GM12878 (cell line): ENCODE results near the gene SIGMAR1. TPM values are rescaled to one million over a fixed set of nuclear protein-coding genes. Genes with fewer than 3 reads are reported as not detected.

Experiments
- ATAC-seq: fragments of 200-7000 bp; cut with Tn5 transposase; 3 replicates; pipeline ENCODE4 v1.9.1; 2020; ENCODE audit warnings: mild to moderate bottlenecking, moderate library complexity
- BruUV-seq: library from RNA; stranded (reverse); fragments of 400-500 nt; replicated peaks from 2 replicates; lab custom pipeline; 2021; lab: Mats Ljungman, UMichigan
- CTCF ChIA-PET: fragments of 300-600 bp; sonication (Branson Sonifier 250); formaldehyde crosslinking; extraction: SDS; loops from one replicate; lab custom pipeline; 2021; ENCODE audit warnings: inconsistent platforms; lab: Yijun Ruan, JAX
- POLR2A ChIA-PET: fragments of 350-600 bp; formaldehyde crosslinking; extraction: SDS; loops from one replicate; lab custom pipeline; 2021; ENCODE audit warnings: inconsistent platforms; lab: Charles Lee
- RAD21 ChIA-PET: fragments of 300-600 bp; sonication (Branson Sonifier 250); formaldehyde crosslinking; loops from one replicate; lab custom pipeline; 2023; ENCODE audit warnings: antibody characterized with exemption; ENCODE audit not compliant: unreplicated experiment; lab: Charles Lee
- SMC1A ChIA-PET: fragments of 300-600 bp; sonication (Branson Sonifier 250); formaldehyde crosslinking; loops from one replicate; lab custom pipeline; 2023; ENCODE audit not compliant: unreplicated experiment, uncharacterized antibody; lab: Charles Lee
- DNase-seq: peaks from one replicate; pipeline ENCODE4 v3.0.0-alpha.2; 2011; ENCODE audit warnings: low read depth, low spot score
- FAIRE-seq: peaks from 3 replicates; lab custom pipeline; 2011; peaks lifted over from hg19 to GRCh38; lab: Jason Lieb, UNC
- H2AFZ ChIP-seq: 2 replicates; pipeline ENCODE4 v1.6.0; 2011; ENCODE audit warnings: low read depth, low read length, control low read depth; ENCODE audit not compliant: control insufficient read depth
- H3K27ac ChIP-seq: 2 replicates; pipeline ENCODE4 v1.5.1; 2011; ENCODE audit warnings: control low read depth; ENCODE audit not compliant: control insufficient read depth, insufficient read depth
- H3K27me3 ChIP-seq, 2 experiments: replicated peaks in 1 of 2; 2 replicates each; pipeline versions ENCODE4 v1.6.0 to v1.6.1; 2011; ENCODE audit warnings: low read length in 1 of 2; ENCODE audit not compliant: control insufficient read depth in 2 of 2, insufficient read depth in 2 of 2
- H3K36me3 ChIP-seq, 2 experiments: 2 replicates each; pipeline ENCODE4 v1.5.1; 2011; ENCODE audit warnings: low read length in 1 of 2; ENCODE audit not compliant: control insufficient read depth in 2 of 2, insufficient read depth in 2 of 2
- H3K4me1 ChIP-seq: 2 replicates; pipeline ENCODE4 v1.6.1; 2011; ENCODE audit warnings: mild to moderate bottlenecking, low read length, moderate library complexity, mixed read lengths; ENCODE audit not compliant: control insufficient read depth, insufficient read depth
- H3K4me2 ChIP-seq: 2 replicates; pipeline ENCODE4 v1.6.0; 2011; ENCODE audit warnings: control low read depth; ENCODE audit not compliant: control insufficient read depth, insufficient read depth
- H3K4me3 ChIP-seq: fragments of 200-600 bp; sonication (generic); 2 replicates; pipeline ENCODE4 v1.5.1; 2016
- H3K79me2 ChIP-seq: 2 replicates; pipeline ENCODE4 v1.6.0; 2011; ENCODE audit warnings: low read length; ENCODE audit not compliant: control insufficient read depth, insufficient read depth
- H3K9ac ChIP-seq: 2 replicates; pipeline ENCODE4 v1.8.0; 2011; ENCODE audit warnings: low read length, control low read depth, mixed read lengths; ENCODE audit not compliant: control insufficient read depth, insufficient read depth
- H3K9me3 ChIP-seq: replicated peaks from 3 replicates; pipeline ENCODE4 v1.5.1; 2011; ENCODE audit warnings: mild to moderate bottlenecking, low read length; ENCODE audit not compliant: control insufficient read depth, insufficient read depth
- H4K20me1 ChIP-seq: 2 replicates; pipeline ENCODE4 v1.6.0; 2011; ENCODE audit not compliant: control insufficient read depth, insufficient read depth
- BCL11A ChIP-seq: IDR thresholded peaks from 2 replicates; pipeline ENCODE4 v1.6.1; 2011; ENCODE audit warnings: low read depth, low read length
- CBX5 ChIP-seq: sonication (generic); IDR thresholded peaks from 2 replicates; pipeline ENCODE4 v1.6.1; 2016; ENCODE audit warnings: low read depth, moderate library complexity, mild to moderate bottlenecking, inconsistent platforms
- CHD2 ChIP-seq: IDR thresholded peaks from 2 replicates; pipeline ENCODE4 v1.6.1; 2011; ENCODE audit warnings: low read depth, low read length, improper control_type of control experiment, borderline replicate concordance
- CTCF ChIP-seq, 3 experiments: IDR thresholded peaks in 2 of 3; conservative IDR thresholded peaks in 1 of 3; 2 replicates each; pipeline ENCODE4 v1.5.1; 2011; ENCODE audit warnings: low read depth in 3 of 3, low read length in 3 of 3, mild to moderate bottlenecking in 3 of 3, control low read depth in 2 of 3, moderate library complexity in 2 of 3, inconsistent platforms in 1 of 3, mixed read lengths in 1 of 3; ENCODE audit not compliant: control insufficient read depth in 2 of 3, insufficient read depth in 1 of 3; ENCODE audit errors: extremely low read depth in 1 of 3
- FOXK2 ChIP-seq: fragments of 450-650 bp; IDR thresholded peaks from 2 replicates; pipeline ENCODE4 v1.6.1; 2017; ENCODE audit warnings: mild to moderate bottlenecking, moderate library complexity
- GABPA ChIP-seq: IDR thresholded peaks from 2 replicates; pipeline ENCODE4 v1.6.1; 2014; ENCODE audit warnings: antibody characterized with exemption, low read depth, mild to moderate bottlenecking, inconsistent platforms
- HDAC6 ChIP-seq: fragments of 200-600 bp; sonication (generic); IDR thresholded peaks from one replicate; pipeline ENCODE4 v1.8.0; 2017; ENCODE audit warnings: antibody characterized with exemption; ENCODE audit not compliant: unreplicated experiment
- JUND ChIP-seq: IDR thresholded peaks from 2 replicates; pipeline ENCODE4 v1.6.1; 2012; ENCODE audit warnings: low read depth, mild to moderate bottlenecking, low read length, improper control_type of control experiment, moderate library complexity
- MTA2 ChIP-seq: fragments of 450-650 bp; IDR thresholded peaks from 2 replicates; pipeline ENCODE4 v1.6.1; 2016; ENCODE audit warnings: low read depth, mild to moderate bottlenecking, moderate library complexity
- NBN ChIP-seq: fragments of 450-650 bp; IDR thresholded peaks from 2 replicates; pipeline ENCODE4 v1.6.1; 2016
- NFXL1 ChIP-seq: fragments of 450-650 bp; IDR thresholded peaks from 2 replicates; pipeline ENCODE4 v1.6.1; 2017; ENCODE audit warnings: antibody characterized with exemption, mild to moderate bottlenecking, borderline replicate concordance
- NFYA ChIP-seq: IDR thresholded peaks from 2 replicates; pipeline ENCODE4 v1.6.1; 2011; ENCODE audit warnings: low read depth, mild to moderate bottlenecking, low read length, improper control_type of control experiment, borderline replicate concordance
- NR2C1 ChIP-seq: fragments of 450-650 bp; IDR thresholded peaks from 2 replicates; pipeline ENCODE4 v1.6.1; 2017; ENCODE audit warnings: antibody characterized with exemption, mild to moderate bottlenecking, moderate library complexity
- NR2F1 ChIP-seq: fragments of 450-650 bp; conservative IDR thresholded peaks from 2 replicates; pipeline ENCODE4 v1.6.1; 2017; ENCODE audit warnings: mild to moderate bottlenecking
- NRF1 ChIP-seq: conservative IDR thresholded peaks from 2 replicates; pipeline ENCODE4 v1.6.1; 2011; ENCODE audit warnings: mild to moderate bottlenecking, low read depth, low read length, improper control_type of control experiment
- PAX5 ChIP-seq: IDR thresholded peaks from 2 replicates; pipeline ENCODE4 v1.6.1; 2011; ENCODE audit warnings: low read depth, low read length, borderline replicate concordance
- RAD51 ChIP-seq: fragments of 450-650 bp; IDR thresholded peaks from 2 replicates; pipeline ENCODE4 v1.6.1; 2016; ENCODE audit warnings: moderate library complexity, mild to moderate bottlenecking, inconsistent platforms
- SMAD5 ChIP-seq: IDR thresholded peaks from 2 replicates; pipeline ENCODE4 v1.6.1; 2016; ENCODE audit warnings: antibody characterized with exemption, low read depth
- STAT1 ChIP-seq: fragments of 450-650 bp; conservative IDR thresholded peaks from 2 replicates; pipeline ENCODE4 v1.6.1; 2014; ENCODE audit warnings: antibody characterized with exemption, mild to moderate bottlenecking
- TARDBP ChIP-seq: IDR thresholded peaks from 2 replicates; pipeline ENCODE4 v1.6.1; 2016; ENCODE audit warnings: borderline replicate concordance
- ZNF207 ChIP-seq: fragments of 450-650 bp; IDR thresholded peaks from 2 replicates; pipeline ENCODE4 v1.6.1; 2014; ENCODE audit warnings: antibody characterized with exemption, mild to moderate bottlenecking, borderline replicate concordance
- ZNF274 ChIP-seq: IDR thresholded peaks from one replicate; pipeline ENCODE4 v1.8.0; 2011; ENCODE audit not compliant: insufficient read length, insufficient read depth
- ZNF384 ChIP-seq: IDR thresholded peaks from 2 replicates; pipeline ENCODE4 v1.6.1; 2012; ENCODE audit warnings: low read depth, mild to moderate bottlenecking, low read length, improper control_type of control experiment, borderline replicate concordance
- ZNF622 ChIP-seq: fragments of 450-650 bp; IDR thresholded peaks from 2 replicates; pipeline ENCODE4 v1.6.1; 2017; ENCODE audit warnings: mild to moderate bottlenecking, inconsistent platforms
- WGBS: methylation state at CpG from one replicate; pipeline ENCODE4 v1.1.6; 2016; ENCODE audit warnings: low lambda C conversion rate; ENCODE audit not compliant: insufficient replicate concordance, insufficient coverage; ENCODE audit errors: missing lambda C conversion rate; 5-methylcytosine and 5-hydroxymethylcytosine counted together
- in situ Hi-C: fragments of 300-500 bp; cut with MboI; formaldehyde crosslinking; loops from 9 replicates; pipeline ENCODE4 v1.14.3; 2018; ENCODE audit warnings: mixed read lengths
- intact Hi-C: fragments of 100-400 bp; cut with micrococcal nuclease; formaldehyde crosslinking; loops from one replicate; pipeline ENCODE4 v1.14.2; 2022; ENCODE audit not compliant: unreplicated experiment
- polyA plus RNA-seq, 11 experiments: library from polyadenylated mRNA; depleted of rRNA in 4 of 11; unstranded in 6 of 11; stranded (reverse) in 5 of 11; fragments of >200 nt; fragmentation: Nextera tagmentation in 4 of 11; fragmentation: Illumina TruSeq in 1 of 11; extraction: Ambion mirVana in 4 of 11; extraction: Trizol in 1 of 11; gene quantifications; 1 replicate in 1 of 11; 2 replicates in 10 of 11; pipeline versions ENCODE4 v1.2.1 to v1.2.3, GENCODE V29; 2011 to 2016; ENCODE audit warnings: inconsistent platforms in 2 of 11, missing spikeins in 2 of 11, low read depth in 1 of 11
- total RNA-seq, 4 experiments: library from RNA; depleted of rRNA in 3 of 4; stranded (reverse); fragments of >200 nt in 3 of 4; fragmentation: Illumina TruSeq in 1 of 4; extraction: Trizol in 1 of 4; gene quantifications; 2 replicates each; pipeline versions ENCODE4 v1.2.1 to v1.2.3, GENCODE V29; 2013 to 2021

The SIGMAR1 gene
- total and polyA plus RNA-seq, 10 of the 15 experiments (the other 5 are each of a cell fraction or from before 2014, with no cell fraction given): 7.1 to 133 (median 69.5) TPM

GRCh38 chr9:34665381-34666250 is 28.0 kb upstream of the SIGMAR1 start:
- Histone ChIP-seq H3K79me2 (no peaks in the 10 kb centered on the region), H3K4me2 (peak overlapping the region; percentile 96), H2AFZ (peak overlapping the region; percentile 82), H3K4me1 (peaks cover 9% of the 10 kb centered on the region), H3K9ac (peak overlapping the region; percentile 77; the same call in 1 of the 2 replicates), H3K27ac (peak overlapping the region; percentile 47), H4K20me1 (no peaks in the 10 kb centered on the region), H3K27me3 (no peaks in the 10 kb centered on the region), H3K36me3 (no peaks in the 10 kb centered on the region), H3K9me3 (no peaks in the 10 kb centered on the region; the same call in 2 of the 3 replicates), H3K4me3 (peak overlapping the region; percentile 97)
- FAIRE-seq: peak; percentile 91
- DNase-seq: no peak
- ChIA-PET SMC1A (interaction anchor here (0.7 to 1.1 kb wide), 2 partner anchors 19 to 21 kb away, joined by 3 read pairs; no protein-coding TSS in a partner anchor), RAD21 (interaction anchor here (0.9 to 1.7 kb wide), 3 partner anchors 28 to 45 kb away, joined by 3 to 7 read pairs (median 5); partner anchors contain the start of genes DCTN3 and SIGMAR1), POLR2A (no interaction called here), CTCF (interaction anchor here (0.6 to 3.2 kb wide), 14 partner anchors 9 to 289 kb away, joined by 3 to 23 read pairs (median 3); partner anchors contain the start of genes GALT, MYORG and SIGMAR1)
- in situ Hi-C loops (no loop called here), intact Hi-C loops (no loop called here)
- 5% methylated on average over 32 of the region's 55 CpGs for WGBS
- BruUV-seq: TSS peak; percentile 76
- ATAC-seq: peak; percentile 92
- TF ChIP-seq HDAC6 (no peak), CTCF (IDR thresholded peaks at IDR 0.05 in 2 of 3, conservative IDR thresholded peaks at IDR 0.05 in 1 of 3; ENCODE audit: control insufficient read depth in 2 of 3, extremely low read depth in 1 of 3, insufficient read depth in 1 of 3, low read depth in 3 of 3, low read length in 3 of 3) (no peak), ZNF622 (no peak), CHD2 (no peak), FOXK2 (no peak), NFXL1 (no peak), ZNF207 (no peak), RAD51 (no peak), JUND (no peak), TARDBP (no peak), NR2F1 (0 out of 2 replicates have a peak, but pooled peaks have one; percentile 25), MTA2 (no peak), GABPA (peak; percentile 84), NRF1 (no peak), STAT1 (no peak), PAX5 (no peak), ZNF274 (no peak), NFYA (no peak), NR2C1 (0 out of 2 replicates have a peak, but pooled peaks have one; percentile 26), SMAD5 (no peak), CBX5 (no peak), NBN (0 out of 2 replicates have a peak, but pooled peaks have one; percentile 66), BCL11A (no peak), ZNF384 (no peak)
